Measurements from ENCODE around the gene FGD5.

FGD5 gene

GRCh38 chr3:14783480-14784086 lies 35.2 kb upstream of the FGD5 start:
- Histone ChIP-seq H3K79me2 (ENCODE audit: control insufficient read depth, low read length) (no peaks in the 10 kb centered on the region), H3K9me3 (ENCODE audit: control insufficient read depth, insufficient read depth, low read length) (peaks cover 4% of the 10 kb centered on the region), H3F3A (ENCODE audit: control insufficient read depth, insufficient read depth) (no peaks in the 10 kb centered on the region), H3K27me3 (ENCODE audit: control insufficient read depth, low read length) (0 out of 2 replicates have a peak, but pooled peaks cover 3% of the 10 kb centered on the region), H3K36me3 (ENCODE audit: control insufficient read depth, low read length) (no peaks in the 10 kb centered on the region), H3K4me3 (ENCODE audit: low read length) (no peak overlapping the region), H3K4me2 (ENCODE audit: low read length) (no peak overlapping the region), H4K20me1 (ENCODE audit: control insufficient read depth, insufficient read depth, low read depth, low read length) (no peaks in the 10 kb centered on the region), H3K4me1 (ENCODE audit: control insufficient read depth, low read length) (peaks cover 6% of the 10 kb centered on the region), H3K27ac (ENCODE audit: low read depth, low read length) (no peak overlapping the region), H3K9me2 (replicated peaks; ENCODE audit: control insufficient read depth, low read length) (no peaks in the 10 kb centered on the region)
- TF ChIP-seq EZH2phosphoT487 (IDR thresholded peaks at IDR 0.05; ENCODE audit: borderline replicate concordance, low read length): no peak
- no peak for TF ChIP-seq CTCF (IDR thresholded peaks at IDR 0.05; ENCODE audit: low read depth, low read length, poor library complexity, severe bottlenecking)

- Histone ChIP-seq H3K9me3 (ENCODE audit: control insufficient read depth, insufficient read depth, low read length) (no peaks in the 10 kb centered on the region; the same call in 1 of the 2 replicates), H3F3A (ENCODE audit: control insufficient read depth, insufficient read depth) (no peaks in the 10 kb centered on the region), H3K27ac (ENCODE audit: low read depth, low read length) (no peak overlapping the region), H3K4me2 (ENCODE audit: low read length) (no peak overlapping the region), H3K79me2 (ENCODE audit: control insufficient read depth, low read length) (no peaks in the 10 kb centered on the region), H3K4me3 (ENCODE audit: low read length) (no peak overlapping the region), H3K9me2 (replicated peaks; ENCODE audit: control insufficient read depth, low read length) (no peaks in the 10 kb centered on the region), H4K20me1 (ENCODE audit: control insufficient read depth, insufficient read depth, low read depth, low read length) (no peaks in the 10 kb centered on the region), H3K36me3 (ENCODE audit: control insufficient read depth, low read length) (no peaks in the 10 kb centered on the region), H3K4me1 (ENCODE audit: control insufficient read depth, low read length) (peaks cover 6% of the 10 kb centered on the region), H3K27me3 (ENCODE audit: control insufficient read depth, low read length) (0 out of 2 replicates have a peak, but pooled peaks cover 3% of the 10 kb centered on the region)
- TF ChIP-seq EZH2phosphoT487 (IDR thresholded peaks at IDR 0.05; ENCODE audit: borderline replicate concordance, low read length): no peak
- TF ChIP-seq CTCF (IDR thresholded peaks at IDR 0.05; ENCODE audit: low read depth, low read length, poor library complexity, severe bottlenecking): no peak
Observed at GRCh38 chr3:14784087-14784681, 34.6 kb upstream of the FGD5 start.

DNA sequence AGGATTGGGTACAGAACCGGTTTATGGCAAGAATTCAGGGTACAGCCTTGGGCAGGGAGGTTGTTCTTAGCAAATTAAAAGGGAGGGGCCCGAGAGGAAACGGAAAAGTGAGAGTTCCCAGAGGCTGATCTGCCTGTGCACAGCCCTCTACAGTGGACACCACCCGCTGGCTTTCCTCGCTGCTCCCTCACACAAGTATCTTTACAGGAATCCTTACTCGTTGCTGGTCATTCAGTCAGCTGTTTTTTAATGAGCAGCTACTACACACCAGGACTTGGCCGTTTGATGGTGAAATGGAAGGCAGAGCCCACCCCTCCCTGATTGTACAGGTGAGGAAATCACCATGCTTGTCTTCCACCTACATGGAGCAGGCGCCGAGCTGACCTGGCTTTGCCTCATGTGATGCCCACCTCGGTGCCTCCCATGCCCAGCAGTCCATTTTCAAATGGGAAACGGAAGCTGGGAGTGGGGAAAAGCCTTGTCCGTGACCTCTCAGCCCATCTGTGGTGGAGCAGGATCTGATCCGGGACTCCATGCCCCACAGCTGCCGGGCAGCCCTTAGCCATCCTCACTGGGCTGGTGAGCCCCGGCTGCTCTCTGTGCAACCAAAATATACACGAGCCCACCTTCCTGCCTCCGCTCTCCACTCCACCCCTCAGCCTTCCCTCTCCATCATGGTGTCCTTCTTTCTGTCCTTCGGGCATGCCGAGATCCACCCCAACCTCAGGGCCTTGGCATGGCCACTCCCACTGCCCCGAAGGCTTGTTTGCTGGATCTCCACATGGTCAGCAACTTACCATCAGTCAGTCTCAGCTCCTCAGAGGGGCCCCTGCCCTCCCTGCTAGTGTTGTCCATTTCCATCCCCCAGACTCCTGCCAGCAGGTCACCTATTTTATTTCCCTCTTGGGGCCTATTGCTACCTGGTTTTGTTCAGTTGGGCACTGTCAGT lies 33.3 kb upstream of the FGD5 start:
- Histone ChIP-seq H4K20me1 (ENCODE audit: control insufficient read depth, insufficient read depth, low read depth, low read length) (no peaks in the 10 kb centered on the region), H3K79me2 (ENCODE audit: control insufficient read depth, low read length) (no peaks in the 10 kb centered on the region), H3K4me2 (ENCODE audit: low read length) (no peak overlapping the region), H3K9me3 (ENCODE audit: control insufficient read depth, insufficient read depth, low read length) (no peaks in the 10 kb centered on the region), H3K36me3 (ENCODE audit: control insufficient read depth, low read length) (no peaks in the 10 kb centered on the region), H3K27ac (ENCODE audit: low read depth, low read length) (no peak overlapping the region), H3F3A (ENCODE audit: control insufficient read depth, insufficient read depth) (no peaks in the 10 kb centered on the region), H3K27me3 (ENCODE audit: control insufficient read depth, low read length) (peaks cover 3% of the 10 kb centered on the region; the same call in 1 of the 2 replicates), H3K9me2 (replicated peaks; ENCODE audit: control insufficient read depth, low read length) (no peaks in the 10 kb centered on the region), H3K4me1 (ENCODE audit: control insufficient read depth, low read length) (peaks cover 6% of the 10 kb centered on the region), H3K4me3 (ENCODE audit: low read length) (no peak overlapping the region)
- TF ChIP-seq EZH2phosphoT487 (IDR thresholded peaks at IDR 0.05; ENCODE audit: borderline replicate concordance, low read length) (no peak), CTCF (IDR thresholded peaks at IDR 0.05; ENCODE audit: low read depth, low read length, poor library complexity, severe bottlenecking) (no peak)
